PC-9 (cell line): ENCODE results near the gene APOM. TPM values are rescaled to one million over a fixed set of nuclear protein-coding genes. Genes with fewer than 3 reads are reported as not detected.

Source experiments
- BruUV-seq: library from RNA; stranded (reverse); fragments of 400-500 nt; replicated peaks from 2 replicates; lab custom pipeline; 2021; lab: Mats Ljungman, UMichigan
- CTCF ChIA-PET: fragments of 300-600 bp; sonication (Branson Sonifier 250); formaldehyde crosslinking; loops from one replicate; lab custom pipeline; 2022; ENCODE audit warnings: antibody characterized with exemption; lab: Charles Lee
- POLR2A ChIA-PET: fragments of 300-600 bp; sonication (Branson Sonifier 250); formaldehyde crosslinking; loops from one replicate; lab custom pipeline; 2022; ENCODE audit warnings: antibody characterized with exemption; ENCODE audit not compliant: unreplicated experiment; lab: Charles Lee
- DNase-seq, 2 experiments: peaks; one replicate each; pipeline versions ENCODE4 v3.0.0 to v3.0.0-alpha.2; 2015 to 2022; ENCODE audit warnings: mixed read lengths in 1 of 2
- H2AFZ ChIP-seq: fragments of 200-600 bp; sonication (generic); 2 replicates; pipeline ENCODE4 v1.8.1; 2017; ENCODE audit warnings: antibody characterized with exemption
- H3F3A ChIP-seq: fragments of 200-600 bp; sonication (generic); 2 replicates; pipeline ENCODE4 v1.8.1; 2017; ENCODE audit warnings: antibody characterized with exemption, mild to moderate bottlenecking, low read depth; ENCODE audit not compliant: insufficient read depth
- H3K27ac ChIP-seq: fragments of 200-600 bp; sonication (generic); 2 replicates; pipeline ENCODE4 v1.6.1; 2016; ENCODE audit warnings: mixed run types
- H3K27me3 ChIP-seq: fragments of 200-600 bp; sonication (generic); 2 replicates; pipeline ENCODE4 v1.6.1; 2016; ENCODE audit warnings: low read depth, mixed run types; ENCODE audit not compliant: insufficient read depth
- H3K36me3 ChIP-seq: fragments of 200-600 bp; sonication (generic); 2 replicates; pipeline ENCODE4 v1.6.1; 2016; ENCODE audit warnings: low read depth, mixed run types
- H3K4me1 ChIP-seq: fragments of 200-600 bp; sonication (generic); replicated peaks from 2 replicates; pipeline ENCODE4 v1.6.1; 2016; ENCODE audit warnings: mixed run types; ENCODE audit not compliant: insufficient read depth
- H3K4me2 ChIP-seq: fragments of 200-600 bp; sonication (generic); 2 replicates; pipeline ENCODE4 v1.6.1; 2017; ENCODE audit warnings: mixed run types
- H3K4me3 ChIP-seq: fragments of 200-600 bp; sonication (generic); 2 replicates; pipeline ENCODE4 v1.6.1; 2016; ENCODE audit warnings: mixed run types
- H3K79me2 ChIP-seq: fragments of 200-600 bp; sonication (generic); 2 replicates; pipeline ENCODE4 v1.6.1; 2017; ENCODE audit warnings: low read depth, mixed run types
- H3K9me2 ChIP-seq: fragments of 200-600 bp; sonication (generic); 2 replicates; pipeline ENCODE4 v1.8.1; 2017; ENCODE audit warnings: mild to moderate bottlenecking; ENCODE audit not compliant: insufficient read depth
- H3K9me3 ChIP-seq: fragments of 200-600 bp; sonication (generic); 2 replicates; pipeline ENCODE4 v1.8.1; 2016; ENCODE audit warnings: low read depth; ENCODE audit not compliant: insufficient read depth
- H4K20me1 ChIP-seq: fragments of 200-600 bp; sonication (generic); 2 replicates; pipeline ENCODE4 v1.8.1; 2017; ENCODE audit not compliant: insufficient read depth
- EZH2 ChIP-seq: fragments of 200-600 bp; sonication (generic); IDR thresholded peaks from 2 replicates; pipeline ENCODE4 v1.8.0; 2017; ENCODE audit warnings: antibody characterized with exemption, low read depth
- intact Hi-C: fragments of 100-400 bp; cut with micrococcal nuclease; formaldehyde crosslinking; loops from one replicate; pipeline ENCODE4 v1.10.0; 2022; ENCODE audit not compliant: unreplicated experiment
- total RNA-seq: library from RNA; stranded (reverse); gene quantifications from 2 replicates; pipeline ENCODE4 v1.2.3, GENCODE V29; 2021
- TF ChIP-seq, protein P1 (sequence below): fragments of 200-600 bp; sonication (generic); conservative IDR thresholded peaks from 2 replicates; pipeline ENCODE4 v1.6.1; 2017; ENCODE audit warnings: mixed run types, antibody characterized with exemption, mild to moderate bottlenecking, moderate library complexity

Gene APOM
- total RNA-seq, 1 experiment from 2014 or later = 2.9 TPM

DNA sequence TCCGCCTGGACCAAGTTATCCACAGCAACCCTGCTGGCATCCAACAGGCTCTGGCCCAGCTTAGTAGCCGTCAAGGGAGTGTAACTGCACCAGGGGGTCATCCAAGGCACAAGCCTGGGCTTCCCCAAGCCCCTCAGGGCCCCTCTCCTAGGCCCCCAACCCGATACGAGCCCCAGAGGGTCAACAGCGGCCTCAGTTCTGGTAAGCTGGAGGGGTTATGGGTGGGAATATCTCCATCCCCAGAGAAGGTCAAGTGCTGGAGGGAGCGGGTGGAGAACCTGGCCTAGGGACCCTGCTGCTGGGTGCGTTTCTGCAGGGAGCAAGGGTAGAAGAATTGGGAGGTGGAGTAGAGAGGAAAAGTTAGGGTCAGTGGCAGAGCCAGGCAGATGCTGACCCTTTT lies 22.2 kb upstream of the APOM start:
- ChIA-PET CTCF (no interaction called here), POLR2A (interaction anchor here (0.7 kb wide), 1 partner anchor 7 kb away, joined by 3 read pairs; no protein-coding TSS in a partner anchor)
- TF ChIP-seq, protein P1, sequence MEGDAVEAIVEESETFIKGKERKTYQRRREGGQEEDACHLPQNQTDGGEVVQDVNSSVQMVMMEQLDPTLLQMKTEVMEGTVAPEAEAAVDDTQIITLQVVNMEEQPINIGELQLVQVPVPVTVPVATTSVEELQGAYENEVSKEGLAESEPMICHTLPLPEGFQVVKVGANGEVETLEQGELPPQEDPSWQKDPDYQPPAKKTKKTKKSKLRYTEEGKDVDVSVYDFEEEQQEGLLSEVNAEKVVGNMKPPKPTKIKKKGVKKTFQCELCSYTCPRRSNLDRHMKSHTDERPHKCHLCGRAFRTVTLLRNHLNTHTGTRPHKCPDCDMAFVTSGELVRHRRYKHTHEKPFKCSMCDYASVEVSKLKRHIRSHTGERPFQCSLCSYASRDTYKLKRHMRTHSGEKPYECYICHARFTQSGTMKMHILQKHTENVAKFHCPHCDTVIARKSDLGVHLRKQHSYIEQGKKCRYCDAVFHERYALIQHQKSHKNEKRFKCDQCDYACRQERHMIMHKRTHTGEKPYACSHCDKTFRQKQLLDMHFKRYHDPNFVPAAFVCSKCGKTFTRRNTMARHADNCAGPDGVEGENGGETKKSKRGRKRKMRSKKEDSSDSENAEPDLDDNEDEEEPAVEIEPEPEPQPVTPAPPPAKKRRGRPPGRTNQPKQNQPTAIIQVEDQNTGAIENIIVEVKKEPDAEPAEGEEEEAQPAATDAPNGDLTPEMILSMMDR = no peak
- TF ChIP-seq EZH2 = no peak
- Histone ChIP-seq H3K36me3 (peaks cover 18% of the 10 kb centered on the region), H3K9me3 (no peaks in the 10 kb centered on the region), H3K27ac (no peak overlapping the region), H3F3A (peaks cover 60% of the 10 kb centered on the region), H3K4me3 (no peak overlapping the region), H3K4me1 (no peaks in the 10 kb centered on the region), H3K9me2 (no peaks in the 10 kb centered on the region), H3K27me3 (no peaks in the 10 kb centered on the region), H2AFZ (no peak overlapping the region), H3K4me2 (no peak overlapping the region), H3K79me2 (no peaks in the 10 kb centered on the region), H4K20me1 (0 out of 2 replicates have a peak, but pooled peaks cover 11% of the 10 kb centered on the region)
- no peak for DNase-seq
- BruUV-seq = no TSS peak
- intact Hi-C loops = no loop called here

DNA sequence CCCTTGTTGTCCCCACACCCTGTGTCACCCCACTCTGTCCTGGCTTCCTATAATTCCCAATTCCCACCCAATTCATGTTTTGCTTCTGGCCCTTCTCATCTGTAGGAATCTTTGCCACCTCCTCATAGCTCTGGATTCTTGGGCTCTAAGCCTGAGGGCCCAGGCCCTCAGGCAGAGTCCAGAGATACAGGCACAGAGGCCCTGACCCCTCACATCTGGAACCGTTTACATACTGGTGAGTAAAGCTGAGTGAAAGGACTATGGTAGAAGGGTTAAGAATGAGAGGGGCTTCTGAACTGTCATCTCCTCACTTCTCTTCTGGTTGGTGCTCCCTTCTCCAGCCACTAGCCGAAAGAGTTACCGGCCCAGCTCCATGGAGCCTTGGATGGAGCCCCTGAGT lies 21.6 kb upstream of the APOM start:
- Histone ChIP-seq H3F3A (peaks cover 67% of the 10 kb centered on the region), H3K79me2 (no peaks in the 10 kb centered on the region), H3K36me3 (peaks cover 12% of the 10 kb centered on the region; the same call in 1 of the 2 replicates), H3K27ac (no peak overlapping the region), H3K9me2 (no peaks in the 10 kb centered on the region), H3K27me3 (no peaks in the 10 kb centered on the region), H2AFZ (no peak overlapping the region), H3K4me3 (no peak overlapping the region), H4K20me1 (0 out of 2 replicates have a peak, but pooled peaks cover 11% of the 10 kb centered on the region), H3K9me3 (no peaks in the 10 kb centered on the region), H3K4me2 (no peak overlapping the region), H3K4me1 (no peaks in the 10 kb centered on the region)
- TF ChIP-seq, protein P1 = no peak
- no peak for TF ChIP-seq EZH2
- POLR2A ChIA-PET = no interaction called here
- CTCF ChIA-PET = no interaction called here
- DNase-seq = no peak
- intact Hi-C loops = no loop called here
- BruUV-seq = no TSS peak

DNA sequence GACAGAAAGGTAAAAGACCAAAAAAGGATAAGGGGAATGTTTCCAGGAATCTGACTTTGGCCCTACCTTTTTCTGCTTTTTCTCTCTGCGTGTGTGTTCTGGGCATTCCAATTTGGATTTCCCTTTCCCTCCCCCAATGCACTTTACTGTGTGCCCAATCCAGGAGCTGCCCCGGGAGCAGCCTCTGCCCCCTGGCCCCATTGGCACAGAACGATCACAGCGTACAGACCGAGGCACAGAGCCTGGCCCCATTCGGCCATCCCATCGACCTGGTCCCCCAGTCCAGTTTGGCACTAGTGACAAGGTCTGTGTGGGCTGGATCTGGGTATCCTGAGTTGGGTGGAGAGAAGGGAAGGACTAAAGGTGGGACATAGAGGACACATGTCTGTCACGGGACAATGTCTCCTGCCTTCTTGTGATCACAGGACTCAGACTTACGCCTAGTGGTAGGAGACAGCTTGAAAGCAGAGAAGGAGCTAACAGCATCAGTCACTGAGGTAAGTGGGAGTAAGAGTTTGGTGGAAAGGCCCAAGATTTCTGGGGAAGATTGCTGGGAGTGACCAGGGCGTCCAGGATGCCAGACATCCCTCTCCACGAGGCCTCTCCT lies 20.6 kb upstream of the APOM start:
- no peak for DNase-seq
- ChIA-PET POLR2A (interaction anchor here (0.5 kb wide), 1 partner anchor 14 kb away, joined by 3 read pairs; no protein-coding TSS in a partner anchor), CTCF (interaction anchor here (0.6 kb wide), 1 partner anchor 28 kb away, joined by 6 read pairs; no protein-coding TSS in a partner anchor)
- Histone ChIP-seq H3K4me1 (no peaks in the 10 kb centered on the region), H3K27ac (no peak overlapping the region), H3K27me3 (no peaks in the 10 kb centered on the region), H3K4me3 (no peak overlapping the region), H3K9me2 (no peaks in the 10 kb centered on the region), H3K79me2 (no peaks in the 10 kb centered on the region), H3K36me3 (peaks cover 16% of the 10 kb centered on the region; the same call in 1 of the 2 replicates), H3F3A (peaks cover 70% of the 10 kb centered on the region), H3K9me3 (no peaks in the 10 kb centered on the region), H2AFZ (no peak overlapping the region), H3K4me2 (no peak overlapping the region), H4K20me1 (0 out of 2 replicates have a peak, but pooled peaks cover 17% of the 10 kb centered on the region)
- TF ChIP-seq, protein P1 = no peak
- no peak for TF ChIP-seq EZH2
- intact Hi-C loops = no loop called here
- BruUV-seq = no TSS peak
